Measurements from ENCODE around the gene SETD1B.
"Not testable (repeated sequence)": the region's sequence is repeated elsewhere in the genome, so short reads cannot be mapped to it uniquely, and the experiment has no call there.

The SETD1B gene

DNA sequence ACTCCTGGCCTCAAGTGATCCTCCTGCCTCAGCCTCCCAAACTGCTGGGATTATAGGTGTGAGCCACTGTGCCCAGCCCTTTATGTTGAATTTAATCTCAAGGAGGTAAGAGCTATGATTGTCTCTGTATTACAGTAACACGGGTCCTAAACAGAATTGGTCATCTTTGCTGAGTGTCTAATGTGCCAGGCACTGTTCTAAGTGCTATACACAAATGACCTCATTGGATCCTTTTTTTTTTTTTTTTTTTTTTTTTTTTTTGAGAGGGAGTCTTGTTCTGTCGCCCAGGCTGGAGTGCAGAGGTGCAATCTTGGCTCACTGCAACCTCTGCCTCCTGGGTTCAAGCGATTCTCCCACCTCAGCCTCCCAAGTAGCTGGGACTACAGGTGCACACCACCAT lies 48.6 kb downstream of the SETD1B start:
- not testable (repeated sequence) for H3K4me1 ChIP-seq (ENCODE audit: control insufficient read depth, insufficient read depth, low read length); H3K27ac ChIP-seq (ENCODE audit: low read depth, low read length); H3K4me3 ChIP-seq (ENCODE audit: low read length); H3K36me3 ChIP-seq (ENCODE audit: control insufficient read depth, insufficient read depth, low read length); H3K9ac ChIP-seq (ENCODE audit: low read length); H3K27me3 ChIP-seq (ENCODE audit: control insufficient read depth, insufficient read depth, low read length)

DNA sequence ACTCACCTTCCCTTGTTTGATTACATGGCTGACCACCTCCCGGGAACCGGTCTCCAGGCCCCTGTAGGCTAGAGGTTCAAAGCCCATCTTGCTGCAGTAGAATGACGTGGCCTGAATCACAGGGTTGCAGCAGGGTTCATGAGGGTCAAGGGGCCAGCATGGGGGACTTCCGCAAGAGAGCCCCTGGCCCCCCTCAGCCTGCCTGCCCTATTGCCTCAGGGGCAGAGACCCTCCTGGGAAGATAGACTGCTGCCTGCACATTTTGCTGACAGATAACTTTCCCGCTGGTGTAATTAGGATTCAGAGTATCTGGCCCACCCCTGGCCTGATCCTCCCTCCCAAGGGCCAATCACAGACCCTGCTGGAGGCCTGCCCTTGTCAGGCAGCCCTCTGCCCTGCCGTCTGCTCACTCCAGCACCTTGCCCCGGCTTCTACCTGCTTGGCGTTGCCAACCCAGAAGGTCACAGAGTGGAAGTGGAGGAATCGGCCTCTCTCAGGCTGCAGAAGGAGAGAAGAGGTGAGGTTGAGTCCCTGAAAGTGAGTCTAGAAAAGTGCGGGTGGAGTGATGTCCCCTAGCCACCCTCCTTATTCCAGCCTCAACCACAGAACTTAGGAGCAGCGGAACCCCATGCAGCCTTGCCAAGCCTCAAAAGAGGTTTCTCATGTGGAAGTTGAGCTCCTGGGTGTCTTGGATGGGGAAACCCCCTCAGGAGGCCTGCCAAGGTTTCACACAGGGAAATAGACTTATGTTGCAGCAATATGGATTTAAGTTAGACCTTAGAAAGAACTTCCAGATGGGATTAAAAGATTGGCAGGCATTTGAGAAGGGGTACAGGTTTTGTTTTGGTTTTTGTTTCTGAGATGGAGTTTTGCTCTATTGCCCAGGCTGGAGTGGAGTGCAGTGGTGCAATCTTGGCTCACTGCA lies 53.8 kb downstream of the SETD1B start:
- H3K9ac ChIP-seq (ENCODE audit: low read length), result no peak overlapping the region
- H3K36me3 ChIP-seq (ENCODE audit: control insufficient read depth, insufficient read depth, low read length), result no peaks in the 10 kb centered on the region
- H3K27ac ChIP-seq (ENCODE audit: low read depth, low read length), result no peak overlapping the region
- no peak overlapping the region for H3K4me3 ChIP-seq (ENCODE audit: low read length)
- peaks cover 15% of the 10 kb centered on the region for H3K4me1 ChIP-seq (ENCODE audit: control insufficient read depth, insufficient read depth, low read length)
- no peaks in the 10 kb centered on the region for H3K27me3 ChIP-seq (ENCODE audit: control insufficient read depth, insufficient read depth, low read length)

DNA sequence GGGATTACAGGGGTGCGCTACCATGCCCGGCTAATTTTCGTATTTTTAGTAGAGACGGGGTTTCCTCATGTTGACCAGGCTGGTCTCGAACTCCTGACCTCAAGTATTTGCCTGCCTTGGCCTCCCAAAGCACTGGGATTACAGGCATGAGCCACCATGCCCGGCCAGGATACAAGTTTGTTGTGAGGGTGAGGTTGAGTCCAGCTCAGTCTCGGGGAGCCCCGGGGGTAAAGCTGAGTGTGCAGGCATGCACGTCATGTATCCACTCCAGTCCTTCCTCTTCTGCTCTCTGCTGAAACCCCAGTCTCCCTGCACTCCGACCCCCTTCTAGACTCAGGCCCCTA lies 54.5 kb downstream of the SETD1B start:
- Histone ChIP-seq H3K4me3 (ENCODE audit: low read length) (no peak overlapping the region), H3K27ac (ENCODE audit: low read depth, low read length) (peak overlapping the region; percentile 94), H3K27me3 (ENCODE audit: control insufficient read depth, insufficient read depth, low read length) (no peaks in the 10 kb centered on the region), H3K9ac (ENCODE audit: low read length) (no peak overlapping the region), H3K36me3 (ENCODE audit: control insufficient read depth, insufficient read depth, low read length) (no peaks in the 10 kb centered on the region), H3K4me1 (ENCODE audit: control insufficient read depth, insufficient read depth, low read length) (peaks cover 15% of the 10 kb centered on the region)

DNA sequence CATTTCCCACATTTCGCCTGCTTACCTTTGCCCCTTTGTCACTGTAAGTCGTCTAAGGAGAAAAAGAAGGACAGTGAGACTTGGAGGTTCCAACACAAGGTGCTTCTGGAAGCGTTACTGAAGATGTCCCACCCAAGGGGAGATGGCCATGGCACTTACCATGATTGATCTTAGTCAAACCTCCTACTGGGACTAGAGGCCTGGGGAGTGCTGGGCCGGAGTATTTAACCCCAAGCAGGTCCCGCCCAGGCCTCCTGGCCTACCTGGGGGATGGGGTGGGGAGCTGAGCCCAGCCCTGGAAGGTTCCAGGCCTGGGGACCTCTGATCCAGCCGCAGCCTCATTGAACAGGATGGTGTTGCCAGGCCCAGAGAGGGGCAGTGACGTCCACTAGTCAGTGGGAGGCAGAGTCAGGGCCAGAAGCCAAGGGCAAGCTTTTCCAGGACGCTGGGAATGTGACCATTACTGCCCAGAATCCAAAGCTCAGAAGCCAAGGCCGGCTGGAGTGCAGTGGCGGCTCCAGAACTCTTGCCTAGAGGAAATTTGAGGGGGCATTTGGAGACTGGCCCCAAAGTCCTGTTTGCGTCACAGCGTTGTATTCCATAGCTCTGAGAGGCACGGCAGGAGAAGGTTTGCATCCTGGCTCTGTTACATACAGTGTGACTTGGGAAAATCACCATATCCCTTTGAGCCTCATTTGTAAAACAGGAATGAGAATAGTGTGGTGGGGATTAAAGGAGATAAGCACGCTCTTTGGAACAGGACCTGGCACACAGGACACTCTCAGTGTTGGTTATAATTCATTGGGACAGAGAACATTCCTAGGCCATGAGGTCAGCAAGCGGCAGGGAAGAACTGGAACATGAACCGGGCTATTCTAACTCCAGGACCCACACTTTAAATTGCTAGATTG lies 55.1 kb downstream of the SETD1B start, which contains the start of gene HPD:
Gene HPD, minus strand, starts transcription at position 198 of the 911 bp plus-strand sequence. Its CDS starts 36 bp downstream, at position 162.
- Histone ChIP-seq H3K4me1 (ENCODE audit: control insufficient read depth, insufficient read depth, low read length) (peaks cover 15% of the 10 kb centered on the region), H3K36me3 (ENCODE audit: control insufficient read depth, insufficient read depth, low read length) (no peaks in the 10 kb centered on the region), H3K27ac (ENCODE audit: low read depth, low read length) (peak within 1 kb of the TSS; percentile 94), H3K9ac (ENCODE audit: low read length) (no peak within 1 kb of the TSS), H3K4me3 (ENCODE audit: low read length) (no peak within 1 kb of the TSS), H3K27me3 (ENCODE audit: control insufficient read depth, insufficient read depth, low read length) (no peaks in the 10 kb centered on the region)

DNA sequence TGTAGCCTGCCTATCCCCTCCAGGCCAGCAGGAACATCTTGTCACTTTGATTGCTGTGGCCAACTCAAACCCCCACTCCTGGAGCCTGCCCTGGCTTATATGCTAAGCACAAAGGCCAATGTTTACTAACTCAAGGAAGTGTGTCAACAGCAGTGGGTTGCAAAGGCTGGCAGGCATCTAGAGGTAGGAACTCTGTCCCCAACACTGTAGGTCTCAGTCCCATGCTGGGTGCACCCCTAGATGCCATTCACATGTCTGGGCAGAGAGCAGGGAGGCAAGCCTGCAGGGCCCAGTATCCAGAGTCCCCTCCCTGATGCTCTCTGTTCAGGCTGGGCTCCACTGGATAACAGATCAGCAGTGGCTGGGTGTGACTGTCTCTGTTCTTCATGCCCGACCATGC lies 56.4 kb downstream of the SETD1B start:
- no peak overlapping the region for H3K4me3 ChIP-seq (ENCODE audit: low read length)
- H3K27me3 ChIP-seq (ENCODE audit: control insufficient read depth, insufficient read depth, low read length), result no peaks in the 10 kb centered on the region
- peaks cover 15% of the 10 kb centered on the region for H3K4me1 ChIP-seq (ENCODE audit: control insufficient read depth, insufficient read depth, low read length)
- H3K27ac ChIP-seq (ENCODE audit: low read depth, low read length), result no peak overlapping the region
- H3K36me3 ChIP-seq (ENCODE audit: control insufficient read depth, insufficient read depth, low read length), result no peaks in the 10 kb centered on the region
- H3K9ac ChIP-seq (ENCODE audit: low read length), result no peak overlapping the region

DNA sequence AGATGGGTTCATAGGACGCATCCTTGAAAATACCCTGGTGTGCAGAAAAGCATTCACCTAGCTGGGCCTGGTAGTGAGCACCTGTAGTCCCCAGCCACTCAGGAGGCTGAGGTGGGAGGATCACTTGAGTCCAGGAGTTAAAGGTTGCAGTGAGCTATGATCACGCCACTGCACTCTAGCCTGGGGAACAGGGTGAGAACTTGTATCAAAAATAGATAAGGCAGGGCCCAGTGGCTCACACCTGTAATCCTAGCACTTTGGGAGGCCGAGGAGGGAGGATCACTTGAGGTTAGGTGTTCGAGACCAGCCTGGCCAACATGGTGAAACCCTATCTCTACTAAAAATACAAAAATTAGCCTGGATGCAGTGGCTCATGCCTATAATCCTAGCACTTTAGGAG lies 56.9 kb downstream of the SETD1B start:
- not testable (repeated sequence) for H3K4me3 ChIP-seq (ENCODE audit: low read length); H3K27me3 ChIP-seq (ENCODE audit: control insufficient read depth, insufficient read depth, low read length); H3K27ac ChIP-seq (ENCODE audit: low read depth, low read length); H3K9ac ChIP-seq (ENCODE audit: low read length); H3K36me3 ChIP-seq (ENCODE audit: control insufficient read depth, insufficient read depth, low read length)
- peaks cover 15% of the 10 kb centered on the region for H3K4me1 ChIP-seq (ENCODE audit: control insufficient read depth, insufficient read depth, low read length)

DNA sequence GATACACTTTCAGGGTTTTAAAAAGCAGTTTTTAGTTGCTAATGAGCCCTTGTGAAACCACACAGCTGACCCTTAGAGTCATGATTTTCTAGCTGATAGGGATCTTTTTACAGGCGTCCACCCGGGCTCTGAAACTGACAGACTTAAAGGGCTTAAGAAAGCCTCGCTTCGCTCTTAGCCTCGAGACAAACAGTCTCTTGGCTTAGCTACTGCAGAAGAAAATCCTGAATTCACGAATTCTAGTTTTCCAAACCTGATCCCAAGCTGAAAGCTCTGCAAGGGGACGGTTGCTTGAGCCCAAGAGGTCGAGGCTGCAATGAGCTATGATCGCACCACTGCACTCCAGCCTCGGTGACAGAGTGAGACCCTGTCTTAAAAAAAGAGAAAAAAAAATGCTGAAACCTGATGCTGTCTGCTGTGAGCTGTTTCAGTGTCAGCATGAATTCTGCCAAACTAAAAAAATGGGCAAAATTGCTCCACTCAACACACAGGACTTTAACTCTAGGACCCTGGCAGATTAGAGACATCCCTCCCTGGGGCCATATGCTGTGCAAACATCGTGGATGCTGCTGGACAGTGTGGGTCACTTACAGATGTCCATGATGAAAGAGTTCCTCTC lies 57.9 kb downstream of the SETD1B start:
- Histone ChIP-seq H3K27ac (ENCODE audit: low read depth, low read length) (no peak overlapping the region), H3K27me3 (ENCODE audit: control insufficient read depth, insufficient read depth, low read length) (no peaks in the 10 kb centered on the region), H3K4me3 (ENCODE audit: low read length) (no peak overlapping the region), H3K9ac (ENCODE audit: low read length) (no peak overlapping the region), H3K36me3 (ENCODE audit: control insufficient read depth, insufficient read depth, low read length) (no peaks in the 10 kb centered on the region), H3K4me1 (ENCODE audit: control insufficient read depth, insufficient read depth, low read length) (peaks cover 15% of the 10 kb centered on the region)

DNA sequence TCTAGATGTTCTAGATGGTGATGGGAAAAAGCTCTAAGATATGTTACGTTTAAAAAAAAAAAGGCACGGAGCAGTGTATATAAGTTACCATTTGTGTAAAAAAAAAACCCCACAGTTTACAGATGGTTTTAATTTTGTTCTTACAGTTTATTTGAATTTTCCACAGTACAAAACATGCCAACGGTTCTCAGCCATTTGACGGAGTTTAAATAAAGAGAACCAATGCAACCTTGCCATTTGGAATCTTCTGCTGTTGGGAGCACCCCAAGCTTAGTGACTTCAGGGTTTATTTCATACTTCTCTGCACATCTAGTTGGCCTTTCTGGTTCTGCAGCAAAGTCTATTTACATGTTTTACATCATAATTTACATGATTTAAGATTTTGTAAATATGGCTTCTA lies 62.5 kb downstream of the SETD1B start:
- H3K36me3 ChIP-seq (ENCODE audit: control insufficient read depth, insufficient read depth, low read length), result no peaks in the 10 kb centered on the region
- H3K9ac ChIP-seq (ENCODE audit: low read length), result no peak overlapping the region
- no peaks in the 10 kb centered on the region for H3K4me1 ChIP-seq (ENCODE audit: control insufficient read depth, insufficient read depth, low read length)
- no peak overlapping the region for H3K27ac ChIP-seq (ENCODE audit: low read depth, low read length)
- no peak overlapping the region for H3K4me3 ChIP-seq (ENCODE audit: low read length)
- H3K27me3 ChIP-seq (ENCODE audit: control insufficient read depth, insufficient read depth, low read length), result no peaks in the 10 kb centered on the region

DNA sequence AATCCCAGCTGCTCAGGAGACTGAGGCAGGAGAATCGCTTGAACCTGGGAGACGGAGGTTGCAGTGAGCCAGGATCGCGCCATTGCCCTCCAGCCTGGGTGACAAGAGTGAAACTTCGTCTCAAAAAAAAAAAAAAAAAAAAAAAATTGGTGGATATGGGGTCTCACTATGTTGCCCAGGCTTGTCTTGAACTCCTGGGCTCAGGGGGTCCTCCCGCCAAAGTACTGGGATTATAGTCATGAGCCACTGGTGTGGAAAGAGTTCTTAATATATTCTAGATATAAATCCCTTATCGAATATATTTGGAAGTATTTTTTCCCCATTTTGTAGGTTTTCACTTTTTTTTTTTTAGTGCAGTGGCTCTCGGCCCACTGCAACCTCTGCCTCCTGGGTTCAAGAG lies 65.4 kb downstream of the SETD1B start:
- H3K27me3 ChIP-seq (ENCODE audit: control insufficient read depth, insufficient read depth, low read length), result not testable (repeated sequence)

GRCh38 chr12:121871467-121871866 lies 67.7 kb downstream of the SETD1B start:
- H3K4me1 ChIP-seq (ENCODE audit: control insufficient read depth, insufficient read depth, low read length), result peaks cover 5% of the 10 kb centered on the region
- no peak overlapping the region for H3K27ac ChIP-seq (ENCODE audit: low read depth, low read length)
- H3K27me3 ChIP-seq (ENCODE audit: control insufficient read depth, insufficient read depth, low read length), result no peaks in the 10 kb centered on the region
- H3K36me3 ChIP-seq (ENCODE audit: control insufficient read depth, insufficient read depth, low read length), result no peaks in the 10 kb centered on the region
- no peak overlapping the region for H3K9ac ChIP-seq (ENCODE audit: low read length)
- H3K4me3 ChIP-seq (ENCODE audit: low read length), result no peak overlapping the region

More for the DNA sequence above, 65.4 kb downstream of the SETD1B start:
- H3K4me1 ChIP-seq (ENCODE audit: control insufficient read depth, insufficient read depth, low read length); H3K27ac ChIP-seq (ENCODE audit: low read depth, low read length); H3K9ac ChIP-seq (ENCODE audit: low read length); H3K4me3 ChIP-seq (ENCODE audit: low read length); H3K36me3 ChIP-seq (ENCODE audit: control insufficient read depth, insufficient read depth, low read length): not testable (repeated sequence)

- Histone ChIP-seq H3K36me3 (ENCODE audit: control insufficient read depth, insufficient read depth, low read length) (no peaks in the 10 kb centered on the region), H3K4me3 (ENCODE audit: low read length) (no peak overlapping the region), H3K9ac (ENCODE audit: low read length) (no peak overlapping the region), H3K27me3 (ENCODE audit: control insufficient read depth, insufficient read depth, low read length) (no peaks in the 10 kb centered on the region), H3K27ac (ENCODE audit: low read depth, low read length) (peak overlapping the region; percentile 62), H3K4me1 (ENCODE audit: control insufficient read depth, insufficient read depth, low read length) (peaks cover 5% of the 10 kb centered on the region)
These were observed 68.9 kb downstream of the SETD1B start for GRCh38 chr12:121872546-121873215.

DNA sequence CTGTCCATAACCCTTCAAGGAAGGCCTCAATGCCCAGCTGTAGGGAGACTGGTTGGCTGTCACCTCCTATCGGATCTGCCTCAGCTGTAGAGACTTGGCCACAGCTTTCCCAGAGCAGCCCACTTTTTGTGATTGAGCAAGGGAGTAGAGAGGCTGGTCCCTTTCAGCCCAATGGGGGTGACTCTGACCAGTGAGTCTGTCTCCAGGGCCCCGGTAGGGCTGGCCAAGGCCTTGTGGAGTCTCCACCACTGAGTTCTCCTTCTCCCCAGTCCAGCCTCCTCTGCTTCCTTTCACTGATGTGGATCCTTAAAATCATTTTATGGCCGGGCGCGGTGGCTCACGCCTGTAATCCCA lies 69.4 kb downstream of the SETD1B start:
- H3K4me1 ChIP-seq (ENCODE audit: control insufficient read depth, insufficient read depth, low read length), result peaks cover 5% of the 10 kb centered on the region
- peak overlapping the region; percentile 62 for H3K27ac ChIP-seq (ENCODE audit: low read depth, low read length)
- no peaks in the 10 kb centered on the region for H3K36me3 ChIP-seq (ENCODE audit: control insufficient read depth, insufficient read depth, low read length)
- no peaks in the 10 kb centered on the region for H3K27me3 ChIP-seq (ENCODE audit: control insufficient read depth, insufficient read depth, low read length)
- H3K9ac ChIP-seq (ENCODE audit: low read length), result no peak overlapping the region
- no peak overlapping the region for H3K4me3 ChIP-seq (ENCODE audit: low read length)

Data from rectal smooth muscle tissue (tissue), 1 donor.